GM12878 (cell line): ENCODE measurements around the gene FSHR. TPM values are rescaled to one million over a fixed set of nuclear protein-coding genes. Genes with fewer than 3 reads are reported as not detected.

Experiments
- ATAC-seq: fragments of 200-7000 bp; cut with Tn5 transposase; 3 replicates; pipeline ENCODE4 v1.9.1; 2020; ENCODE audit warnings: mild to moderate bottlenecking, moderate library complexity
- BruUV-seq: library from RNA; stranded (reverse); fragments of 400-500 nt; replicated peaks from 2 replicates; lab custom pipeline; 2021; lab: Mats Ljungman, UMichigan
- CTCF ChIA-PET: fragments of 300-600 bp; sonication (Branson Sonifier 250); formaldehyde crosslinking; extraction: SDS; loops from one replicate; lab custom pipeline; 2021; ENCODE audit warnings: inconsistent platforms; lab: Yijun Ruan, JAX
- POLR2A ChIA-PET: fragments of 350-600 bp; formaldehyde crosslinking; extraction: SDS; loops from one replicate; lab custom pipeline; 2021; ENCODE audit warnings: inconsistent platforms; lab: Charles Lee
- RAD21 ChIA-PET: fragments of 300-600 bp; sonication (Branson Sonifier 250); formaldehyde crosslinking; loops from one replicate; lab custom pipeline; 2023; ENCODE audit warnings: antibody characterized with exemption; ENCODE audit not compliant: unreplicated experiment; lab: Charles Lee
- SMC1A ChIA-PET: fragments of 300-600 bp; sonication (Branson Sonifier 250); formaldehyde crosslinking; loops from one replicate; lab custom pipeline; 2023; ENCODE audit not compliant: unreplicated experiment, uncharacterized antibody; lab: Charles Lee
- DNase-seq: peaks from one replicate; pipeline ENCODE4 v3.0.0-alpha.2; 2011; ENCODE audit warnings: low read depth, low spot score
- FAIRE-seq: peaks from 3 replicates; lab custom pipeline; 2011; peaks lifted over from hg19 to GRCh38; lab: Jason Lieb, UNC
- H2AFZ ChIP-seq: 2 replicates; pipeline ENCODE4 v1.6.0; 2011; ENCODE audit warnings: low read depth, low read length, control low read depth; ENCODE audit not compliant: control insufficient read depth
- H3K27ac ChIP-seq: 2 replicates; pipeline ENCODE4 v1.5.1; 2011; ENCODE audit warnings: control low read depth; ENCODE audit not compliant: control insufficient read depth, insufficient read depth
- H3K27me3 ChIP-seq, 2 experiments: replicated peaks in 1 of 2; 2 replicates each; pipeline versions ENCODE4 v1.6.0 to v1.6.1; 2011; ENCODE audit warnings: low read length in 1 of 2; ENCODE audit not compliant: control insufficient read depth in 2 of 2, insufficient read depth in 2 of 2
- H3K36me3 ChIP-seq, 2 experiments: 2 replicates each; pipeline ENCODE4 v1.5.1; 2011; ENCODE audit warnings: low read length in 1 of 2; ENCODE audit not compliant: control insufficient read depth in 2 of 2, insufficient read depth in 2 of 2
- H3K4me1 ChIP-seq: 2 replicates; pipeline ENCODE4 v1.6.1; 2011; ENCODE audit warnings: mild to moderate bottlenecking, low read length, moderate library complexity, mixed read lengths; ENCODE audit not compliant: control insufficient read depth, insufficient read depth
- H3K4me2 ChIP-seq: 2 replicates; pipeline ENCODE4 v1.6.0; 2011; ENCODE audit warnings: control low read depth; ENCODE audit not compliant: control insufficient read depth, insufficient read depth
- H3K4me3 ChIP-seq: fragments of 200-600 bp; sonication (generic); 2 replicates; pipeline ENCODE4 v1.5.1; 2016
- H3K79me2 ChIP-seq: 2 replicates; pipeline ENCODE4 v1.6.0; 2011; ENCODE audit warnings: low read length; ENCODE audit not compliant: control insufficient read depth, insufficient read depth
- H3K9ac ChIP-seq: 2 replicates; pipeline ENCODE4 v1.8.0; 2011; ENCODE audit warnings: low read length, control low read depth, mixed read lengths; ENCODE audit not compliant: control insufficient read depth, insufficient read depth
- H3K9me3 ChIP-seq: replicated peaks from 3 replicates; pipeline ENCODE4 v1.5.1; 2011; ENCODE audit warnings: mild to moderate bottlenecking, low read length; ENCODE audit not compliant: control insufficient read depth, insufficient read depth
- H4K20me1 ChIP-seq: 2 replicates; pipeline ENCODE4 v1.6.0; 2011; ENCODE audit not compliant: control insufficient read depth, insufficient read depth
- BMI1 ChIP-seq: fragments of 450-650 bp; IDR thresholded peaks from 2 replicates; pipeline ENCODE4 v1.6.1; 2016; ENCODE audit warnings: mild to moderate bottlenecking, moderate library complexity, borderline replicate concordance
- POLR2AphosphoS2 ChIP-seq: IDR thresholded peaks from 2 replicates; pipeline ENCODE4 v1.6.1; 2011; ENCODE audit warnings: low read depth, mild to moderate bottlenecking, low read length, improper control_type of control experiment, moderate library complexity
- SIN3A ChIP-seq: IDR thresholded peaks from 2 replicates; pipeline ENCODE4 v1.6.1; 2012; ENCODE audit warnings: low read depth, low read length, improper control_type of control experiment
- SMAD5 ChIP-seq: IDR thresholded peaks from 2 replicates; pipeline ENCODE4 v1.6.1; 2016; ENCODE audit warnings: antibody characterized with exemption, low read depth
- WGBS: methylation state at CpG from one replicate; pipeline ENCODE4 v1.1.6; 2016; ENCODE audit warnings: low lambda C conversion rate; ENCODE audit not compliant: insufficient replicate concordance, insufficient coverage; ENCODE audit errors: missing lambda C conversion rate; 5-methylcytosine and 5-hydroxymethylcytosine counted together
- in situ Hi-C: fragments of 300-500 bp; cut with MboI; formaldehyde crosslinking; loops from 9 replicates; pipeline ENCODE4 v1.14.3; 2018; ENCODE audit warnings: mixed read lengths
- intact Hi-C: fragments of 100-400 bp; cut with micrococcal nuclease; formaldehyde crosslinking; loops from one replicate; pipeline ENCODE4 v1.14.2; 2022; ENCODE audit not compliant: unreplicated experiment
- polyA plus RNA-seq, 11 experiments: library from polyadenylated mRNA; depleted of rRNA in 4 of 11; unstranded in 6 of 11; stranded (reverse) in 5 of 11; fragments of >200 nt; fragmentation: Nextera tagmentation in 4 of 11; fragmentation: Illumina TruSeq in 1 of 11; extraction: Ambion mirVana in 4 of 11; extraction: Trizol in 1 of 11; gene quantifications; 1 replicate in 1 of 11; 2 replicates in 10 of 11; pipeline versions ENCODE4 v1.2.1 to v1.2.3, GENCODE V29; 2011 to 2016; ENCODE audit warnings: inconsistent platforms in 2 of 11, missing spikeins in 2 of 11, low read depth in 1 of 11
- total RNA-seq, 4 experiments: library from RNA; depleted of rRNA in 3 of 4; stranded (reverse); fragments of >200 nt in 3 of 4; fragmentation: Illumina TruSeq in 1 of 4; extraction: Trizol in 1 of 4; gene quantifications; 2 replicates each; pipeline versions ENCODE4 v1.2.1 to v1.2.3, GENCODE V29; 2013 to 2021
- TF ChIP-seq, protein P1 (sequence below): IDR thresholded peaks from 2 replicates; pipeline ENCODE4 v1.6.1; 2011; ENCODE audit warnings: low read depth, low read length, improper control_type of control experiment, borderline replicate concordance

Gene FSHR
- total and polyA plus RNA-seq, 10 of the 15 experiments (the other 5 are each of a cell fraction or from before 2014, with no cell fraction given), result not detected

- Histone ChIP-seq H3K27ac (no peak overlapping the region), H3K36me3 (no peaks in the 10 kb centered on the region), H4K20me1 (no peaks in the 10 kb centered on the region), H2AFZ (no peak overlapping the region), H3K4me1 (no peaks in the 10 kb centered on the region), H3K9me3 (no peaks in the 10 kb centered on the region), H3K4me3 (no peak overlapping the region), H3K9ac (no peak overlapping the region), H3K4me2 (no peak overlapping the region), H3K27me3 (no peaks in the 10 kb centered on the region), H3K79me2 (no peaks in the 10 kb centered on the region)
- no peak for DNase-seq
- FAIRE-seq, result no peak
- ChIA-PET POLR2A (no interaction called here), RAD21 (no interaction called here), CTCF (no interaction called here), SMC1A (no interaction called here)
- ATAC-seq, result no peak
- no TSS peak for BruUV-seq
- TF ChIP-seq, protein P1, sequence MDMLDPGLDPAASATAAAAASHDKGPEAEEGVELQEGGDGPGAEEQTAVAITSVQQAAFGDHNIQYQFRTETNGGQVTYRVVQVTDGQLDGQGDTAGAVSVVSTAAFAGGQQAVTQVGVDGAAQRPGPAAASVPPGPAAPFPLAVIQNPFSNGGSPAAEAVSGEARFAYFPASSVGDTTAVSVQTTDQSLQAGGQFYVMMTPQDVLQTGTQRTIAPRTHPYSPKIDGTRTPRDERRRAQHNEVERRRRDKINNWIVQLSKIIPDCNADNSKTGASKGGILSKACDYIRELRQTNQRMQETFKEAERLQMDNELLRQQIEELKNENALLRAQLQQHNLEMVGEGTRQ, result no peak
- in situ Hi-C loops, result no loop called here
- intact Hi-C loops, result no loop called here
- 7% methylated on average over 1 of the region's 1 CpG for WGBS
Observed at GRCh38 chr2:49194701-49195100, 40.4 kb upstream of the FSHR start.

DNA sequence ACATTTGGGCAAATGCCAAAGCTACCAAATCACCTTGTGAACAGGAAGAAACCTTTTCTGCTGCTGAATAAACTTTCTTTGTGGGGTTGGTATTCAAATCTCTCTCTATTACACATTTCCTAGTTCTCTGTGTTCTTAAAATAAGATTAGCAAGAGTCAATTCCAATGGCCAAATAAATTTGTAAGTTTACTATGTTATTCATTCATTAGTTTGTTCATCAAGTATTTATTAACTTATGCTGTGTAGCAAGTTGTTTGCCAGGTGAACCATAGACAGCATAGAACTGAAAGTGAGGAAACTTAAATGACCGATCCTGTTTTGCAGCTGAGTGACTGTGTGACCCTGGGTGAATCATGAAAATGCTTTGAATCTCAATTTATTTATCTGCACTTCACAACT is 37.7 kb upstream of the FSHR start:
- H4K20me1 ChIP-seq, result no peaks in the 10 kb centered on the region
- ChIA-PET CTCF (no interaction called here), RAD21 (no interaction called here), SMC1A (no interaction called here), POLR2A (no interaction called here)
- H3K79me2 ChIP-seq, result no peaks in the 10 kb centered on the region
- H3K27ac ChIP-seq, result no peak overlapping the region
- WGBS, result 42% methylated on average over 1 of the region's 1 CpG
- no peak overlapping the region for H2AFZ ChIP-seq
- ATAC-seq (no peak), FAIRE-seq (no peak), DNase-seq (no peak)
- TF ChIP-seq POLR2AphosphoS2, result no peak
- TF ChIP-seq BMI1, result no peak
- TF ChIP-seq SMAD5, result no peak
- no peak for TF ChIP-seq SIN3A
- H3K9ac ChIP-seq, result no peak overlapping the region
- no TSS peak for BruUV-seq
- intact Hi-C loops (no loop called here), in situ Hi-C loops (no loop called here)
- H3K36me3 ChIP-seq, result no peaks in the 10 kb centered on the region
- no peaks in the 10 kb centered on the region for H3K27me3 ChIP-seq
- H3K4me3 ChIP-seq, result no peak overlapping the region
- no peaks in the 10 kb centered on the region for H3K4me1 ChIP-seq
- no peaks in the 10 kb centered on the region for H3K9me3 ChIP-seq
- no peak overlapping the region for H3K4me2 ChIP-seq
